K562 (cell line): ENCODE measurements around the gene SEPTIN8. TPM values are rescaled to one million over a fixed set of nuclear protein-coding genes. Genes with fewer than 3 reads are reported as not detected.

Experiments used
- ATAC-seq: fragments of 200-7000 bp; cut with Tn5 transposase; 3 replicates; pipeline ENCODE4 v1.9.1; 2020; ENCODE audit warnings: moderate library complexity
- BruUV-seq: library from RNA; stranded (reverse); fragments of 400-500 nt; replicated peaks from 2 replicates; lab custom pipeline; 2021; lab: Mats Ljungman, UMichigan
- CTCF ChIA-PET: fragments of 300-600 bp; formaldehyde crosslinking; extraction: SDS; loops from one replicate; lab custom pipeline; 2021; ENCODE audit warnings: low intra/inter-chr PET ratio; lab: Yijun Ruan, JAX
- POLR2A ChIA-PET: fragments of 300-600, 350-650 bp; sonication (Branson Sonifier 250); formaldehyde crosslinking; extraction: SDS; loops from one replicate; lab custom pipeline; 2021; ENCODE audit warnings: antibody characterized with exemption, inconsistent platforms; lab: Yijun Ruan, JAX
- DNase-seq, 4 experiments: peaks; one replicate each; pipeline versions ENCODE4 v3.0.0 to v3.0.0-alpha.2; 2011 to 2018; ENCODE audit warnings: low spot score in 3 of 4, mixed read lengths in 3 of 4; ENCODE audit errors: extremely low read depth in 1 of 4
- FAIRE-seq: peaks from 2 replicates; lab custom pipeline; 2011; peaks lifted over from hg19 to GRCh38; lab: Jason Lieb, UNC
- H2AFZ ChIP-seq: 2 replicates; pipeline ENCODE4 v1.6.0; 2011; ENCODE audit warnings: low read depth, low read length, control low read depth, inconsistent platforms
- H3K27ac ChIP-seq: fragments of 200-600 bp; 3 replicates; pipeline ENCODE4 v1.8.0; 2011; ENCODE audit warnings: low read depth, mild to moderate bottlenecking, control low read depth, inconsistent platforms, low read length, moderate library complexity, mixed read lengths; ENCODE audit errors: extremely low read depth
- H3K27me3 ChIP-seq, 2 experiments: fragments of 300-600 bp in 1 of 2; 2 replicates in 1 of 2; 3 replicates in 1 of 2; pipeline versions ENCODE4 v1.6.0 to v1.8.0; 2011; ENCODE audit warnings: inconsistent platforms in 2 of 2, low read length in 2 of 2, mild to moderate bottlenecking in 1 of 2, mixed read lengths in 1 of 2, moderate library complexity in 1 of 2; ENCODE audit not compliant: control insufficient read depth in 2 of 2, insufficient read depth in 2 of 2
- H3K36me3 ChIP-seq: fragments of 300-600 bp; 3 replicates; pipeline ENCODE4 v1.8.0; 2011; ENCODE audit warnings: mild to moderate bottlenecking, low read length, inconsistent platforms; ENCODE audit not compliant: control insufficient read depth, insufficient read depth
- H3K4me1 ChIP-seq, 2 experiments: fragments of 200-600 bp in 1 of 2; replicated peaks in 1 of 2; 2 replicates in 1 of 2; 3 replicates in 1 of 2; pipeline versions ENCODE4 v1.5.1 to v1.8.0; 2011; ENCODE audit warnings: inconsistent platforms in 2 of 2, low read length in 2 of 2, mild to moderate bottlenecking in 1 of 2, mixed read lengths in 1 of 2, moderate library complexity in 1 of 2; ENCODE audit not compliant: control insufficient read depth in 2 of 2, insufficient read depth in 2 of 2
- H3K4me2 ChIP-seq: 2 replicates; pipeline ENCODE4 v1.6.1; 2011; ENCODE audit warnings: low read length, control low read depth, inconsistent platforms, mixed read lengths; ENCODE audit not compliant: insufficient read depth
- H3K4me3 ChIP-seq: fragments of 200-600 bp; sonication (generic), shearing (Covaris generic); 2 replicates; pipeline ENCODE4 v1.5.1; 2016; ENCODE audit warnings: control low read depth, inconsistent platforms
- H3K79me2 ChIP-seq: fragments of 200-600 bp; 3 replicates; pipeline ENCODE4 v1.8.0; 2011; ENCODE audit warnings: low read length, inconsistent platforms; ENCODE audit not compliant: control insufficient read depth, insufficient read depth
- H3K9ac ChIP-seq, 2 experiments: 2 replicates each; pipeline versions ENCODE4 v1.6.0 to v1.6.1; 2011; ENCODE audit warnings: low read depth in 2 of 2, low read length in 2 of 2, control low read depth in 1 of 2, inconsistent platforms in 1 of 2, mild to moderate bottlenecking in 1 of 2, mixed read lengths in 1 of 2; ENCODE audit not compliant: insufficient read depth in 1 of 2
- H3K9me1 ChIP-seq: one replicate; pipeline ENCODE4 v1.6.0; 2011; ENCODE audit warnings: inconsistent platforms, mild to moderate bottlenecking, low read length, moderate library complexity; ENCODE audit not compliant: control insufficient read depth, insufficient read depth
- H3K9me3 ChIP-seq: replicated peaks from 2 replicates; pipeline ENCODE4 v1.5.1; 2011; ENCODE audit warnings: low read depth, low read length, inconsistent platforms; ENCODE audit not compliant: control insufficient read depth, insufficient read depth
- H4K20me1 ChIP-seq: replicated peaks from 2 replicates; pipeline ENCODE4 v1.6.1; 2011; ENCODE audit warnings: low read length, inconsistent platforms, mixed read lengths; ENCODE audit not compliant: control insufficient read depth, insufficient read depth
- CBFA2T2 ChIP-seq: fragments of 450-650 bp; conservative IDR thresholded peaks from 2 replicates; pipeline ENCODE4 v1.6.1; 2017; ENCODE audit warnings: mild to moderate bottlenecking
- ETV5 ChIP-seq: sonication (generic); formaldehyde crosslinking; IDR thresholded peaks from 2 replicates; pipeline ENCODE4 v1.4.0; 2020; ENCODE audit warnings: low read depth, mild to moderate bottlenecking, missing genetic modification reagents
- FOXA1 ChIP-seq: fragments of 450-650 bp; IDR thresholded peaks from 2 replicates; pipeline ENCODE4 v1.6.1; 2016; ENCODE audit warnings: mild to moderate bottlenecking, borderline replicate concordance
- FOXM1 ChIP-seq, 2 experiments: fragments of 450-650 bp in 1 of 2; sonication (generic) in 1 of 2; formaldehyde crosslinking in 1 of 2; IDR thresholded peaks; 2 replicates each; pipeline versions ENCODE4 v1.6.1 to v1.9.0; 2017 to 2022; ENCODE audit warnings: low read depth in 2 of 2, mild to moderate bottlenecking in 2 of 2, missing genetic modification reagents in 1 of 2, moderate library complexity in 1 of 2
- GATAD2A ChIP-seq: fragments of 450-650 bp; IDR thresholded peaks from 2 replicates; pipeline ENCODE4 v1.6.1; 2017
- KDM4B ChIP-seq, 2 experiments: fragments of 450-650 bp in 1 of 2; sonication (generic) in 1 of 2; IDR thresholded peaks; 2 replicates each; pipeline ENCODE4 v1.6.1; 2016 to 2017; ENCODE audit warnings: borderline replicate concordance in 2 of 2, antibody characterized with exemption in 1 of 2, low read depth in 1 of 2, mild to moderate bottlenecking in 1 of 2
- SIN3B ChIP-seq: fragments of 450-650 bp; IDR thresholded peaks from 2 replicates; pipeline ENCODE4 v1.6.1; 2017; ENCODE audit warnings: low read depth, mild to moderate bottlenecking, moderate library complexity
- ZNF444 ChIP-seq: fragments of 250-450 bp; sonication (Bioruptor Pico); IDR thresholded peaks from 2 replicates; pipeline ENCODE4 v1.4.0; 2020; ENCODE audit warnings: mild to moderate bottlenecking, moderate library complexity
- ZNF778 ChIP-seq: fragments of 450-650 bp; formaldehyde crosslinking; IDR thresholded peaks from 2 replicates; pipeline ENCODE4 v1.4.0; 2020; ENCODE audit warnings: mild to moderate bottlenecking, moderate library complexity
- WGBS: fragments of 100-300 bp; shearing (Covaris generic); methylation state at CpG from one replicate; pipeline ENCODE4 v1.1.6; 2016; ENCODE audit warnings: low coverage, mixed read lengths; ENCODE audit not compliant: insufficient coverage; ENCODE audit errors: missing lambda C conversion rate; 5-methylcytosine and 5-hydroxymethylcytosine counted together
- in situ Hi-C: fragments of 300-500 bp; cut with MboI; formaldehyde crosslinking; loops from 4 replicates; pipeline ENCODE4 v1.15.0; 2018; ENCODE audit warnings: inconsistent platforms, mixed read lengths
- intact Hi-C: fragments of 100-400 bp; cut with micrococcal nuclease; formaldehyde crosslinking; loops from 2 replicates; pipeline ENCODE4 v1.14.2; 2022
- polyA plus RNA-seq, 8 experiments: library from polyadenylated mRNA; depleted of rRNA in 4 of 8; stranded (reverse) in 5 of 8; unstranded in 3 of 8; fragments of >200 nt; fragmentation: Nextera tagmentation in 2 of 8; fragmentation: Illumina TruSeq in 1 of 8; extraction: Ambion mirVana in 2 of 8; extraction: Trizol in 1 of 8; gene quantifications; 2 replicates each; pipeline versions ENCODE4 v1.2.1 to v1.2.3, GENCODE V29; 2011 to 2014; ENCODE audit warnings: inconsistent platforms in 1 of 8, missing spikeins in 1 of 8
- total RNA-seq, 7 experiments: library from RNA; depleted of rRNA in 6 of 7; stranded (reverse); fragments of >200 nt in 6 of 7; fragmentation: Illumina TruSeq in 2 of 7; extraction: Trizol in 2 of 7; gene quantifications; 2 replicates each; pipeline versions ENCODE4 v1.2.1 to v1.2.3, GENCODE V29; 2011 to 2021; ENCODE audit warnings: low replicate concordance in 1 of 7
- TF ChIP-seq, protein P1 (sequence below), 2 experiments: IDR thresholded peaks; 2 replicates each; pipeline ENCODE4 v1.6.1; 2011; ENCODE audit warnings: borderline replicate concordance in 1 of 2, control low read depth in 1 of 2, low read depth in 1 of 2, low read length in 1 of 2, mild to moderate bottlenecking in 1 of 2, mixed read lengths in 1 of 2, moderate library complexity in 1 of 2; ENCODE audit not compliant: insufficient read depth in 1 of 2, insufficient read length in 1 of 2, poor library complexity in 1 of 2, severe bottlenecking in 1 of 2; ENCODE audit errors: extremely low read depth in 1 of 2
- TF ChIP-seq, protein P2 (sequence below): sonication (generic); formaldehyde crosslinking; IDR thresholded peaks from 2 replicates; pipeline ENCODE4 v1.8.0; 2022; ENCODE audit warnings: missing genetic modification reagents, mild to moderate bottlenecking, moderate library complexity, borderline replicate concordance
- TF ChIP-seq, protein P3 (sequence below): sonication (generic); formaldehyde crosslinking; IDR thresholded peaks from 2 replicates; pipeline ENCODE4 v1.8.0; 2023; ENCODE audit warnings: mild to moderate bottlenecking, missing genetic modification reagents

Gene SEPTIN8
- total and polyA plus RNA-seq, 9 of the 15 experiments (the other 6 are each of a cell fraction or from before 2014, with no cell fraction given) = 19.3 to 142 (median 101) TPM

DNA sequence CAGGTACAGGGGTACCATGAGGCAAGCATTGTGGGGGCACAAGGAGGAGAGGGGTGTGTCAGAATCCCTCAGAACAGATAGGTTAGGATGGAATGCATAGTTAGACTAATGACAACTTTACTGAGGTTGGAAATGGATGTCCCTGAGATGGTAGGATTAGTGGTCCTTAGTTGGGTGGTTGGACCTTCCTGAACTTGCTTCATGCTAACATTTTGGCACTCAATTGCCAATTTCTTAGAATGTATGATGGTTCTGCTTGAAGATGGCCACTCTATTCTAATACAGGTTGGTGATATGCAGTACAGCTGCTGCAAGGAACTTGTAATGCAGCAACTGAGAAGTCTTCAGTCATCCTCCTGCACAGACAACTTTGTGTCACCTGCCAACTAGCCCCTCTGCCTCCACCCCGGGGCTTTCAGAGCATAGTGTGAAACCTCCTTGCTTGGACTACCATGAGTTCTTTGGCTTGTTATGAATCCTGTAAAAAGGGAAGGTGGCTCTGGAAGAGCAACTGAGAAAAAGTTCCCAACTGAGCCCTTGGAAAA is 24.4 kb downstream of the SEPTIN8 start (continued):
- TF ChIP-seq, protein P1, sequence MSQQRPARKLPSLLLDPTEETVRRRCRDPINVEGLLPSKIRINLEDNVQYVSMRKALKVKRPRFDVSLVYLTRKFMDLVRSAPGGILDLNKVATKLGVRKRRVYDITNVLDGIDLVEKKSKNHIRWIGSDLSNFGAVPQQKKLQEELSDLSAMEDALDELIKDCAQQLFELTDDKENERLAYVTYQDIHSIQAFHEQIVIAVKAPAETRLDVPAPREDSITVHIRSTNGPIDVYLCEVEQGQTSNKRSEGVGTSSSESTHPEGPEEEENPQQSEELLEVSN (IDR thresholded peaks at IDR 0.05; ENCODE audit: borderline replicate concordance in 1 of 2, extremely low read depth in 1 of 2, insufficient read depth in 1 of 2, insufficient read length in 1 of 2, low read depth in 1 of 2, low read length in 1 of 2, poor library complexity in 1 of 2, severe bottlenecking in 1 of 2) = no peak
- TF ChIP-seq SIN3B = no peak
- no peak for TF ChIP-seq ETV5
- no peak for TF ChIP-seq CBFA2T2
- TF ChIP-seq KDM4B (IDR thresholded peaks at IDR 0.05; ENCODE audit: borderline replicate concordance in 2 of 2, low read depth in 1 of 2) = no peak
- TF ChIP-seq, protein P2, sequence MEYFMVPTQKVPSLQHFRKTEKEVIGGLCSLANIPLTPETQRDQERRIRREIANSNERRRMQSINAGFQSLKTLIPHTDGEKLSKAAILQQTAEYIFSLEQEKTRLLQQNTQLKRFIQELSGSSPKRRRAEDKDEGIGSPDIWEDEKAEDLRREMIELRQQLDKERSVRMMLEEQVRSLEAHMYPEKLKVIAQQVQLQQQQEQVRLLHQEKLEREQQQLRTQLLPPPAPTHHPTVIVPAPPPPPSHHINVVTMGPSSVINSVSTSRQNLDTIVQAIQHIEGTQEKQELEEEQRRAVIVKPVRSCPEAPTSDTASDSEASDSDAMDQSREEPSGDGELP (CRISPR knock-in tag) = no peak

DNA sequence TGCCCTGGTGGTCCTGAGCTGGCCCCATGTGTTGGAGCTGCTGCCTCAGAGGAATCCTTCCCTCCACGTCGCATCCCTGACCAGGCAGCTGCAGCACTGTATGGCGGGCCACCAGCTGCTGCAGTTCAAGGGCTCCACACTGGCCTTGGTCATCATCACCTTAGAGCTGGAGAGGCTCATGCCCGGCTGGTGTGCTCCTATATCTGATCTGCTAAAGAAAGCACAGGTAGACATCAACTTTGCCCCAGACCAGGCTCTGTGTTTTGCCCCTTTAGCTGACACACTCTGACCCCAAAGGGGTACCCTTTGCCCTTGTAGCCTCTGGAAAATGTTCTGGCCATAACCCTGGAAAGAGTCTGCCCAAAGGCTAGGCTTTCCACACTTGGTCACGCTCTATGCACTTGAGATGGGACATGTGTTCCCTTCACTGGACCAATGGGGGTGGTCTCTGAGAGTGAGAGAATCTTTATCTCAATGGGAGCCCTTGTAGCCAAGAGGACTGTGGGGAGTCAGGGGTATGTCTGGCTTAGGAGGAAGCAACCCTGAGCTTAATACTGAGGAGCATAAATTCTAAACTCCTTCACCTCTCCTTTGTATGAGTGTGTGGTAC is 25.0 kb downstream of the SEPTIN8 start:
- no peak overlapping the region for H3K27ac ChIP-seq
- no peak overlapping the region for H3K9ac ChIP-seq
- in situ Hi-C loops = no loop called here
- TF ChIP-seq, protein P3, sequence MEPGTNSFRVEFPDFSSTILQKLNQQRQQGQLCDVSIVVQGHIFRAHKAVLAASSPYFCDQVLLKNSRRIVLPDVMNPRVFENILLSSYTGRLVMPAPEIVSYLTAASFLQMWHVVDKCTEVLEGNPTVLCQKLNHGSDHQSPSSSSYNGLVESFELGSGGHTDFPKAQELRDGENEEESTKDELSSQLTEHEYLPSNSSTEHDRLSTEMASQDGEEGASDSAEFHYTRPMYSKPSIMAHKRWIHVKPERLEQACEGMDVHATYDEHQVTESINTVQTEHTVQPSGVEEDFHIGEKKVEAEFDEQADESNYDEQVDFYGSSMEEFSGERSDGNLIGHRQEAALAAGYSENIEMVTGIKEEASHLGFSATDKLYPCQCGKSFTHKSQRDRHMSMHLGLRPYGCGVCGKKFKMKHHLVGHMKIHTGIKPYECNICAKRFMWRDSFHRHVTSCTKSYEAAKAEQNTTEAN = no peak
- TF ChIP-seq GATAD2A (no peak), FOXM1 (IDR thresholded peaks at IDR 0.05; ENCODE audit: low read depth) (no peak), FOXM1 (CRISPR knock-in tag; IDR thresholded peaks at IDR 0.05; ENCODE audit: low read depth) (no peak), ZNF444 (CRISPR knock-in tag) (no peak), ZNF778 (CRISPR knock-in tag) (no peak), FOXA1 (no peak)
- no TSS peak for BruUV-seq
- peaks cover 7% of the 10 kb centered on the region; the same call in 2 of the 3 replicates for H3K36me3 ChIP-seq
- intact Hi-C loops = loop anchor here (5.0 kb wide), 1 partner anchor 130 kb away; no protein-coding TSS in a partner anchor
- ChIA-PET POLR2A (interaction anchor here (1.0 to 4.0 kb wide), 3 partner anchors 11 to 18 kb away, joined by 3 to 20 read pairs (median 5); partner anchors contain the start of gene KIF3A), CTCF (no interaction called here)
- no peak for ATAC-seq
- no peaks in the 10 kb centered on the region for H3K9me3 ChIP-seq
- FAIRE-seq = no peak
- no peaks in the 10 kb centered on the region for H3K9me1 ChIP-seq
- no peak overlapping the region for H2AFZ ChIP-seq
- no peaks in the 10 kb centered on the region; the same call in 1 of the 2 replicates for H4K20me1 ChIP-seq
- H3K27me3 ChIP-seq = no peaks in the 10 kb centered on the region
- H3K4me2 ChIP-seq = no peak overlapping the region
- no peak for DNase-seq
- H3K79me2 ChIP-seq = no peaks in the 10 kb centered on the region
- peaks cover 0 to under 1% of the 10 kb centered on the region in 2 experiments; a peak in 2 of 5 replicates for H3K4me1 ChIP-seq
- no peak overlapping the region for H3K4me3 ChIP-seq
- WGBS = 70% methylated on average over 5 of the region's 5 CpGs
